GM18909 (cell line): Measurements from ENCODE around the gene SETD4.
"Not testable (repeated sequence)": the region's sequence is repeated elsewhere in the genome, so short reads cannot be mapped to it uniquely, and the experiment has no call there.

Experiments
- ATAC-seq: cut with Tn5 transposase; IDR thresholded peaks from one replicate; pipeline ENCODE4 v1.9.1; 2021; ENCODE audit warnings: mild to moderate bottlenecking; ENCODE audit not compliant: unreplicated experiment, poor library complexity

SETD4 gene

DNA sequence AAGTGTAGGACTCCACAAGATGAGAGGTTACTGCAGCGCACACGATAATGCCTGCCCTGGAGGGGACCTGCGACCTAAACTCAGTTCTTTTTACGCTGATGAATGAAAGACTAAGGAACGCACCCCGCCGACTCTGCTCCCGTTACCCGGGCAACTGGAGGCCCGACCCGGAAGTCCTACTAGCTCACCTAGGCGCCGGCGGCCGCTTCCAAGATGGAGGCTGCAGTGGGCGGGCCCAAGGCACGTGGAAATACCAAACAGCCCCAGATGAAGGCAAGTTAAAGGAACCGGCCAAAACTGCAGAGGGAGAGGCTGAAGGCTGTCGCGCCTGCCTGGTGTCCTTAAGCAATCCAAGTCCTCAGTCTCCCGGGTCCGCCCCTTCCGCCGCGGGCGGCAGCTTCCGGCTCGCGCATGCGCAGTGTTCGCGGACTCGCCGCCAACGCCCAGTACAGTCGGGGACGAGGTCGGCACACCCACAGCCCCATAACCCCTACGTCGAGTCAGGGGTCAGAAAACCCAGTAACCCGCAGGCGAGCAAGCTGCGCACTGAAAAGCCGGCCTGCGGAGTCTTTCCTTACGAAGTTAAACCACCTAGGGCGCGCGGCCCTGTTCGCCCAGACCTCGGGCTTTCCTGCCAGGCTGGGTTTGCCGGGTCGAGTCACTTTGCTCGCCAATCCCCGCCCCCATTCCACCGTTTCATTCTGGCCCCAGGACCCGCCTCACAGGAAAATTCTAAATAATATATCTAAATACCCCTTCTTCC is at the start of gene SETD4:
TSS of gene SETD4 (minus strand) at position 368 of the 763 bp plus-strand sequence. CDS start 1,638 bp downstream, outside the sequence.
- ATAC-seq, result peak; percentile 93

- ATAC-seq, result no peak
Measured at GRCh38 chr21:36109868-36110267, 49.5 kb upstream of the SETD4 start.

DNA sequence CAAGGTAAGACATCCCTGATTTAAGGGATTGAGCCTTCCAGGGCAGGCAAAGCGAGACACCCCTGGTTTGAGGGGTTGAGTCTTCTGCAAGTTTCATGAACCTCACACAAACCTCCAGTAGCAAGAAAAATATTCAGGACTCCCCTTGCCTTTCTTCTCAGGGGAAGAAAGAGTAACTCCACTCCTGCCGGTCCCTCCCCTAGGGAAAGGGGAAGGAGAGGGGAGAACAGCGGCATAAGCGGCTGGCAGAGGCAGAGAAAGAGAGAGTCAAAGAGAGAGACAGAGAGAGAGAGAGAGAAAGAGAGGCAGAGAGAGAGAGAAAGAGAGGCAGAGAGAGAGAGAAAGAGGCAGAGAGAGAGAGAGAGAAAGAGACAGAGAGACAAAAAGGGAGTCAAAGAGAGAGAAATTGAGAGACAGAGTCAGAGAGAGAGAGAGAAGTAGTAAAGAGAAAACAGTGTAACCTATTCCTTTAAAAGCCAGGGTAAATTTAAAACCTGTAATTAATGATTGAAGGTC is 45.1 kb upstream of the SETD4 start:
- ATAC-seq, result no peak

DNA sequence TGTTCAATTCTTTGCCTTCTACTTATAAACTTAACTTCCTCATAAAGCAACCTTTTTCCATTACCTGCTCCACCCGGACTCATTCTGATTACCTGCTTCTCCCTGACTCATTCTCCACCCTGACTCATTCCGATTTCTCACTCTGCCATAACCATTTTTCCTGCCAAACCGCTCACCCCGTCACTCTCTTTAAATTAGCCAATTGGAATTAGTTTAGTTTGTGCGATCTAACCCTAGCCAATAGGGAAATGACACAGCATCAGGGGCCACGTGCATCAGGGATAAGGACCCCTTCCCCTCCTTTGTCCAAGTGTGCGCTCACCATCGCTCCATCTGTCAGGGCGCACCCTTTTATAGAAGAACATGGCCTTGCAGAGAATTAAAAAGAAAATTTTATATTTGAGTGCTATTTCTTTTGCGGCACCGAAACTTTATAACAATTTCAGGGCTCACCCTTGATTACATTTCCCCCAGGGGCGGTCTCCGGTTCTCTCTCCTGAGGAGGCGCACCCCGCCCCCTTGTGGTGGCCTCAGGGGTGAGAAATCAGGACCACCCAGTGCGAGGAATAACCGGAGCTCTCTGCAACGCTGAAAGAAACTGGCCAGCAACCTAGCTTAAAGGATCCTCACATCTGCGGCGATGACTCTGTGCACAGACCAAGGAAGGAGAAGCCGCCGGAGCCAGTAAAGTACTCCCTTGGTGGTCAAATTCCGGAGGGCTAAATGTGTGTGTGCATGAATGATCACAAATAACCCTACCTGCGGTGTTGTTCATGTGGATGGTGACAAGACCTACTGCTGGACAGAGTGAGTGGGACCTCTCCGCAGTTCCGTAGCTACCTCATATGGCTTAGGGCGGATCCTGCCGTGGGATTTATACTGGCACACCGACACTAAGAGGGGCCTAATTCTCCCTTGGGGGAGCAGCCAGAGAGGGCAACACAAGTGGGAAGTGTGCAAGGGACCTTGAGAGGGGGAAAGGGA is 44.3 kb upstream of the SETD4 start:
- no peak for ATAC-seq

DNA sequence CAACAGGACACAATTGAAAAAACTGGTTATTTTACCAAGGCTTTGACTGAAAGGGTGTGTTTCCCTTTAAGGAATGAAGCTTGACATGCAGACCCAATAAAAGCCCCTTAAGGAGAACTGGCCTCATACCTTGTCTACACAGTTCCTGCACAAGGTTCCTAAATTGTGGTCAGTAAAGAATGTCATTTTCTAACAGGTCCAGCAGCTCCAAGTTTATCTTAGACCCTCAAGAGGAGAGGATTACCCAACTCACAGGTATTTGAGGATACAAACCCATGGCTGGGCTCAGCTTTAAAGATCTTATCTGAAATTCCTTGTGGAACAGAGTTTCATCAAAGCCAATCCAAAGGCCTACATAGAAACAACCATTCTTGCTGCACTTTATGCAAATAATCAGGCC is 43.1 kb upstream of the SETD4 start:
- no peak for ATAC-seq

DNA sequence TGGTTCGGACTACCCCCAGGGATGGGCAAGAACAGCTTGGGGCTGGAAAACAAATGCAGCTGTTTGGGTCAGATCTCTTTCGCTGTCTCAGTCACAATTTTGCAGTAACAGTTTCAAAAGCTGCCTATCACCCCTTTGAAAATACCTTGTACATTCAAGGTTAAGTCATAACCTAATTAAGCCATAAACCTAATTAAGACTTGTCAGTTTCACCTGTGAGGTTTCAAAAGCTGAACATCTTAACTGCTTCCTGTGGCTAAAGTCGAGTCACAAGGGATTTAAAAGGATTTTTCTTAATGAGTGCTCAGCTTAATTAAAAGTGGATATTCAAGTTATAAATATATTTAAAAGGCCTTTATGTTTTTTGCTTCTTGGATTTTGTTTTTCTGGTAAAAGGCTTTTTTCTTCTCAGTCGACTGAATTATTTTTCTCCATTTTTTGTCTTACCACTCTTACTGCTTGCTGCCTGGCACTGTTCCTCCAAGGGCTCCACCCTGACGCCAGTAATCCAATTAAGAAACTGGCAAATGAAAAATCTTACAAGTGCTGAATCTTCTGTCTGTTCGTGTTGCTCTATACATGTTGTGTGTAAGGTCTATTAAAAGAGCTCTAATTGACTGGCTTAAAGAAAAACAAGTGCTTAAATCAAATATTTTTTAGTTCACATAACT is 40.8 kb upstream of the SETD4 start:
- no peak for ATAC-seq

GRCh38 chr21:36099695-36100211 is 39.4 kb upstream of the SETD4 start:
- ATAC-seq, result not testable (repeated sequence)

GRCh38 chr21:36099000-36099399 is 38.7 kb upstream of the SETD4 start:
- ATAC-seq, result no peak

- no peak for ATAC-seq
Measured at GRCh38 chr21:36098182-36098532, 37.8 kb upstream of the SETD4 start.

GRCh38 chr21:36097427-36098181 is 37.3 kb upstream of the SETD4 start:
- no peak for ATAC-seq

DNA sequence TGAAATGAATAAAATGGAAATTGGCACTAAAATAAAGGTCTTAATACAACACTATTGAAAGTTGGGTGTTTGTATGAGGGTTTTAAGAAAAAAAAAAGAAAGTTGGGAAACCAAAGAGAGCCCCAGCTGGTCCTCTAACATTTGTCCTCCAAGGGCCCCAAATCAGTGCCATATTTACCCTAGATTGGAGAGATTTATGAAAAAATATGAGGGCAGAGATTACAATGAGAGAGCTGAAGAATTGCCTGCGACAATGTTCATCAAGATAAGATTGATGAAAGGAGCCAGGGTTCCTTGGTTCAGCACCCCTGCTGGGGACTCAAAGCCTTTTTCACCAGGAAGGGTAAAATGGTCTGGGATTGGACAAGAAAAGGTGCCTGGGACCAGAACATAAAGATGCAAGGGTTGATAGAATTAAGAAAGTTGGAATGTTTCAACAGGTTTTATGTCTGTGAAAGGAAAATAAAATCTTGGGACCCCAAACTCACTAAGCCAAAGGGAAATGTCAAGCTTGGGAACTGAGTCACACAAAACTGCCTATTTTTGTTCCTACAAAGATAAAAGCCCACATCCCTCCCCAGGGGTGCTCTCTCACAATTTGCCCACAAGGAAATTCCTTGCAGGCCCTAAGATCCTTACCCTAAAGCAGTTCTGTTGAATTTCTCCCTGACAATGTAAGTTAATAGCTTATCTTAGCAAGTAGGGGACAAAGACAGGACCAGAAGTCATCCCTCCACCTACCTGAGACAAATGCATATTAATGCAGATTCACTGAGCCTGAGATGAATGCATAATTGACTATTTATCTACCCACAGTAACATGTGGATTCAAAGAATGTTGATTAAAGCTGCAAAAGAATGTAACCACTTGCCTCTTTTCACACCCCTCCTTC is 36.3 kb upstream of the SETD4 start:
- no peak for ATAC-seq

DNA sequence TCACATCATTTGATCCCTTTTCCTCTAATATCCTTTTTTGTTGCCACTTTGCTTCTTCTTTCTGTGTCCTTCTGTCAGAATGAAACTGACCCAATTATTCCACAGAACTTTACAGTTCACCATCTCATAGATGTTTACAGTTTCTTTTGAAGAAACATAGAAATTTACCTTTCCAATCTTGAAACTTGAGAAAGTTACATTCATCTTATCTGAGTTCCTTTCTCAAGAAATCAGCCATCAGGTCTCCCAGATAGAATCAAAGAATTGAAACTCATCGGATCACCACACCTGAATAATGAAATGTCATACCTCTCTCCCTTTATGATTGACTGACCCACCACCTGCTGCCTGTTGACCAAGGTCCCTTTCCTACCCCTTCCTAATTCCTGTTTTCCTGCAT is 33.2 kb upstream of the SETD4 start:
- no peak for ATAC-seq

GRCh38 chr21:36092681-36093080 is 32.4 kb upstream of the SETD4 start:
- ATAC-seq, result no peak

- ATAC-seq, result no peak
Measured at GRCh38 chr21:36089946-36090345, 29.6 kb upstream of the SETD4 start.

- ATAC-seq, result no peak
Measured at GRCh38 chr21:36087362-36088138, 27.2 kb upstream of the SETD4 start.

- no peak for ATAC-seq
Measured at GRCh38 chr21:36082237-36082664, 21.9 kb upstream of the SETD4 start.

DNA sequence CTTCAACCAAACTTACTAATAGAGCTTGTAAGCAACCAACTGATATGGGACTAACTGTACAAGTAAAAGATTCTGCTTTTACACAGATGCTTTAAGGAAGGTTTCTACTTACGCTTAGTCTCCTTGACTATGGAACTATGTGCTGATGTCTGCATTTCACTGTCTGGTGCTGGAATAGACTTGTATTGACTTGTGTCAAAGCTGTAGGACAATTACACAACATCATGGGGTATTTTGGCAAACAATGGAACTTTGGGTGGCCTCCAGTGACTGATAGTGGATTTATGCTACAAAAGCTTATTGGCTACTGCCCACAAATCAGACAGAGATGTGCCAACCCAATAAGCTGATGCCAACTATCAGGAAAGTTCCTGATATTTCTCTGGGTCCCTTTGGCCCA is 20.1 kb upstream of the SETD4 start:
- no peak for ATAC-seq

DNA sequence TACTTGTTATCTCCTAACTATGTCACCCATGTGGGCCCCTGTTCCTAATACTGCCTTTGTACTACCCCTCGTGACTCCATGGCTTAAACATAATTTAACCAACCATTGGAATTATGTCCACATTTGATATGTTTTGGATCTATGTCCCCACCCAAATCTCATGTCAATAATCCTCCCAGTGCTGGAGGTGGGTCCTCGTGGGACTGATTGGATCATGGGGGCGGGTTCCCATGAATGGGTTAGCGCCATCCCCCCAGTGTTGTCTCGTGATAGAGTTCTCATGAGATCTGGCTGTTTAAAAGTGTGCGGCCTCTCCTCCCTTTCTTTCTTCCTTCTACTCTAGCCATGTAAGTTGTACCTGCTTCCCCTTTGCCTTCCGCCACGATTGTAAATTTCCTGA is 19.3 kb upstream of the SETD4 start:
- ATAC-seq, result no peak
